ENCODE data around the gene SMIM21. TPM values are rescaled to one million over a fixed set of nuclear protein-coding genes. Genes with fewer than 3 reads are reported as not detected.

SMIM21 gene
- not detected for total RNA-seq

DNA sequence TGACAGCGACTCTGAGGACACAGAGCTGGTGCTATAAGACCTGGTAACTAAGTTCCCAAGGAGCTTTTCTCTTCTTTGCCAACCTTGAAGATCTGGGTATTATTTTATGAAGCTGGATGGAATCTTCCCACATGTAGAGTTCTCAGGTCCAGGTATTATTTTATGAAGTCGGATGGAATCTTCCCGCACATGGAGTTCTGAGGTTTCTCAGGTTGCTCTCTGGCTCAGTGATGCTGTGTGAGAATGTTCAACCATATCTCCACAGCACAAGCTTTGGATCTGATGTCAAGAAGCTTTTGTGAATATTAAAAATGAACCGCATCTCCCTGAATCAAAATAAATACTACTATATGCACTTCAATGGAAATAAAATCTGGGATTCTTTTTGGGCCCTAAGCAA is at the start of gene SMIM21:
SMIM21 (minus strand) TSS at position 101 of the 400 bp plus-strand sequence. CDS start 140 bp downstream, outside the sequence.
- no peak for DNase-seq (ENCODE audit: low spot score)

DNA sequence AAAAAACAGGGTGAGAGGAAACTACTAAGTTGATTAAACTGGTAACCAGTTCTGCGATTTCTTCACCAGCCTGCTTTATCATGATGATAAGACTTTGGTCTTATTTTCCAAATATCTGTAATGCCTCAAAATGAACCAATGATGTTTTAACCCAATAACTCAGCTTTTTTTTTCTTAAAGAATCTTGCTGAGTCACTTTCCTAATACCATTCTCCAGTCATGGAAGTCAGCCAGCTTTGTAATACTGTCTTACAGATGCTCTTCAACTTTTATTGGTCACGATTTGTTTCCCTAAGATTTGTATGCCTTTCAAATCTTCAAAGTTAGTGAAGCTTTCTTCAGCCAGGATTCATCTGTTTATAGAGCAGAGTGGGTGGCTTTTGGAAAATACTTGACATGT is 47.7 kb upstream of the SMIM21 start:
- no peak for DNase-seq (ENCODE audit: low spot score)

DNA sequence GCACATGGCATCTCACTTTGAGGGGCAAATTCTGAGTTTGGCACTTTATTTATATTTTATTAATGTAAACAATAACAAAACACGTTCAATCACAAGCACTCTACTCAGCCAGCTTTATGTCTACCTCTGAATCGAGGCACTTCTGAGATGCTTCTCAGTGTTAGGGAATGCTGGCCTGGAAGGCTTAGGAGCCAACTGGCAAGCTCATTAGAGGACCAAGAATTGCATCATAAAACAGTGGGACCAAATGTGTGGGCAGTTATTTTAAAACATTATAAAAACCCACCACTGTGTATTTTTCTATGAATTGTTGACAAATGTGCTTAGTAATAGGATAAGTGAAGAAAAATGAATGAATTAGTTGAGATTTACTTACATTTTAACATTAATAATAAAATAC is 46.8 kb upstream of the SMIM21 start:
- DNase-seq (ENCODE audit: low spot score) = no peak

DNA sequence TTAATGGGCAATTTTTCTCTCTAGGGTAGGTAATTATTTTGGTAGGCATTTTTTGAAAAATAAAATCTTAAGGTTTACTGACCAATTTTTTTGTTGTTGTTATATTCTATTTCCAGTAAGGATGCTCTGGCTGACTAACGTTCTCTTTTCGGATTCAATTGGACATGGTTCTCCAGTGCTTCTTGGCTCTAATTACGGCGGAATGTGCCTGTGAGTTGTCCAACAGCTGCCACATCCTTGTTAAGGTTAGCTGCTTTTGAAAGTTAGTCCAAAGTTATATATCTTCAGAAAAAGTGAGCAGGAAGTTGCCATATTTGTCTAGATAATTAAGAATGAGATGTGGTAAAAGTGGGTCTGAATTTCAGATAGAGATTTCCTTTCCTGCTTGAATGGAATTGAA is 45.8 kb upstream of the SMIM21 start:
- DNase-seq (ENCODE audit: low spot score) = no peak

DNA sequence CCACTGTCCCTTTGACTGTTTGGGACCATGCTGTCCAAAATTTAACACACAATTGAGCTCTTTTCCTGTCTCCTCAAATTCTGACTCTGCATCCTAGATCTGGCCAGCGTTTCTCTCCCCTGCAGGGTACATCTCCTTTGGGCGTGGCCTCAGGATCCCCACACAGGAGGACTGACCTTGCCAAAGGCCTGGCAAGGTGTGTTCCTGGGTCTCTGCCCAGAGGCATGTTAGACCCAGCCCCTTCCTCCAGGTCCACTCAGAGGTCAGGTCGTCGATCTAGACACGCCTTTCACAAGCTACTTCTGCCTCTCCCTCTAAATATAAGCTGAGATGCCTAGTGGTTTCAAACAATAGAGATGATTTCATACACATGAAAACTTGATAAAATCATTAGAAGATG is 45.4 kb upstream of the SMIM21 start:
- no peak for DNase-seq (ENCODE audit: low spot score)

DNA sequence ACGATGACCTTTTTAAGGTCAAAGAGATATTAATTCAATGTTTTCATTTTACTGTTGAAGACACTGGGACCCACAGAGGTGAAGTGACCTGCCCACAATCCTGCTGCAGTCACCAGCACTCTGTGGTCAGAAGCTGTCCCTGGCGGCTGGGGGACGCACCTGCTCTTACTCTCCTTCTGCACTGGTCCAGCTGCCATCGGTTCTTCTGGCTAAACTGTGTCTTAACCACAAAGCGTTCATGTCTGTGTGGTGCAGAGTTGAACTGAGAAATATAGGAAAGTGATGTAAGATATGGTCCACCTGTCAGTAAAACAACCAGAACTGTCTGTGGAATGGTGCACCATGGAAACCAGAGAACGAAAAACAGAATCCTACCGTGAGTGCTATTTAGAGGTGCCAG is 44.9 kb upstream of the SMIM21 start:
- DNase-seq (ENCODE audit: low spot score) = no peak

DNA sequence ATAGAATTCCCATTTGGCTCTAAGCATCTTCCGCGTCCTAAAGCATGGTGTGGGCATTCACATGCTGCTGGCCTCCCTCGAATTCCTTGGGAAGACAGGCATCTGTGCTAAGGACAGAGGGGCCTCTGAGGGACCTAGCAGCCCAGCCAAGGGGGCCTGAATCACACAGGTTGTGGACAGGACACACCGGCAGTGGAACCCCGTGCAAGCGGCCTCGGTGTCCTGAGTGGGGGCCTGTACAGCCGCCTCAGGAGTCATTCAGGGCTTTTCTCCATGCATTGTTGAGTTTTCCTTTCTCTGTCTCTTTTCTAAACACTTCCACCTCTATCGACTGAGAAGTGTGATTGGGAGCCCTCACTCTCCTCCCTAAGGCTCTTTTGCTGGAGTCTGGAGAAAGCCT is 44.3 kb upstream of the SMIM21 start:
- DNase-seq (ENCODE audit: low spot score) = no peak

DNA sequence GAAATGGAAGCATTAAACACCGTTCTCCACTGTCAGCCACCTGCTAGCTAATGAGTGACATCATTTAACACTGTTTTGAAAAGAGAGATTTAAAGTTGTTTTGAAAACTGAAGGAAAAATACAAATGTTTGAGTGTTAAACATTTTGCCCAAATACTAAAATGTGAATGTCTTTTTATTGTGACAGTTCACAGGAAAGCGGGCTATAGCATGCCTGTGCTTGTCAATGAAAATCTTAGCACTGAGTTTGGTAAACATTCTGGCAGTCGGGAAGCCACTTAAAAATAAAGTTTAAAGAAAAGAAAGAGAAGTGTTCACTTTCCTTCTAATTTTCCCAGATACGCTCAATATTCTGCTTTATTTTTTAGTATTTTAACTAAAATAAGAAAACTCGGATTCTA is 40.3 kb upstream of the SMIM21 start:
- DNase-seq (ENCODE audit: low spot score) = no peak

DNA sequence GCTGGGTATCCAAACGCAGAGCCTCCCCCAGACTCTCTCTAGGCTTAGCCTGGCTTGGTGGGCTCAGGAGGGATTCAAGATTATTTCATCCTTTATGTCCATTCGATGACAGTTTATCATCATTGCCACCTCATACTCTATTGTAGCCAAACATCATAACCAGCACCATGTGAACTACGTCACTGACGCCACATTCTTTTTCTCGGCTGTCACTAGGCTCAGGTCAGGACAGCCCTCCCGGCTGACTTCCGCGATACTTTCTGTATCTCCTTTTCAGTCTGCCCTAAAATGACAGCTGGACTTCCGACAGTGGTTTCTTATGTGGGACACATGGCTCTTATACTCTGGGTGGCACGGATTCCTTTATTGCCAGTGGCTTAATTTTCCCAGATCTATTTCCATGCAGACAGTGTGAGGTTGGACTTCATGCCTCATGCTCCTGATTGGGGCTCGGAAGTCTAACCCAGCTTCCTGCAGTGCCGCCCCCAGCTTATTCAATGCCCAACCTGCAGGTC is 39.8 kb upstream of the SMIM21 start:
- DNase-seq (ENCODE audit: low spot score) = no peak

DNA sequence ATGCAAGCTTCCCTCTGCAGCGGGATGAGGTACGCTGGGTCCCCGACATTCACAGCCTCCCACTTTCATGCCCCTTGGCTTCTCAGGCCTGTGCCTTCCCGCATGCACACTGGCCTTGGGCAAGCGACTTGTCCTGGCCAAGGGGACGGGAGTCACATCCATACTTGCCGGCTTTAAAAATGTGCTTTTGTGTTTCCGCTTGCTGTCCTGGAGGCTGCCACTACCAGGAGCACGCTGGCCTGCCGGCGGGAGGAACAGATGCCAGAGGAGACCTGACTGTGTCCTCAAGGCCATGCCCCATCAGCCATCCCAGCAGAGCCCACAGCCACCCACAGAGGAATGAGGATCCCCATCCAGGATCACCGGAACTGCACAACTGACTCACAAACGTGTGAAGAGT is 36.9 kb upstream of the SMIM21 start:
- DNase-seq (ENCODE audit: low spot score) = no peak

DNA sequence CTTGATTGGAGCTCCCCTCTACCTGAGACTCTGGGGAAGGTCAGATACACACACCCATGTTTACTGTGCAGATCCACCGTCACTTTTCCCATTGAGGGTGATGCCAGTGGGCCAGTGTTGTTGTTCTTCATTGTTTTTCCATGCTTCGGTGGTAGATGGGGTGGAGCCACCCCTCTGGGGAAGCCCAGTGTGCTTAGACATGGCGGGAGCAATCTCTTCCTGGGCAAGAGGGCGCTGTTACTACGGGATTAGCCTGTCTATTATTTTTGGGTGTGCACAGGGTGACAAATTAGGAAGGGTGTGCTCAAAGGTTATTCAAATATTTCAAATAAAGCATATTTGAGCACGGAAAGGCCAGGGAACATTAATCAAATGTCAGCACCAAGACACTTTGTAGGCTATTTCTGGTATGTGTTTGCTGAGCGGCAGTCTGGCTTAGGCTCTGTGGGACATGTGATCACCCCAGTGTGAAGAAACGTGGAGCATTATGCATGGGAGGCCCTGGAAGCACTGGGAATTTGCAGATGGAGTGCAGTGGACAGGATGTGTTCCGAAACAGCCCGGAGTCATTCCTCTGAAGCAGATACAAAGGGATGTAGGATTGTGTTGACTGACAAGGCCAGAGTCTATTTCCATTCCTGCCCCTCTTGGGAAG is 34.8 kb upstream of the SMIM21 start:
- DNase-seq (ENCODE audit: low spot score) = no peak

DNA sequence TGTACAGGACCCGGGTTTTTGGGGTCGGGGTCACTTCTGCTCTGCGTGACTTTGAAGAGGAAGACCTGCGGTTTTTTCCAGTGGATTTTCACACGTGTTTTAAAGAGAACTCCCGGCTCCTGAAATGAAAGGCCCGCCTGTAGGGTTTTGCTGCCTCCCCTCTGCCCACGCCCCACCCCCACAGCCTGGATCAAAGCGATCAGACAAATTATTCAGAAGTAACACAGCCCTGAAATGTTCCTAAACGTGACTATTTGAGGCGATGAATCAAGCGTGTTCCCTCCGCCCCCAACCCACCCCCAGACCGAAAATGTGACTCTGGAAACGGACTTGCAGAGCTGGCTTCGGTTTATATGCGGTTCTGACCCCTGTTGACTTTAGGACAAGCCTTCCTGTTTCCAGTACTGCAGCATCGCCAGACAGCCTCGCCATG is 28.7 kb upstream of the SMIM21 start:
- no peak for DNase-seq (ENCODE audit: low spot score)

DNA sequence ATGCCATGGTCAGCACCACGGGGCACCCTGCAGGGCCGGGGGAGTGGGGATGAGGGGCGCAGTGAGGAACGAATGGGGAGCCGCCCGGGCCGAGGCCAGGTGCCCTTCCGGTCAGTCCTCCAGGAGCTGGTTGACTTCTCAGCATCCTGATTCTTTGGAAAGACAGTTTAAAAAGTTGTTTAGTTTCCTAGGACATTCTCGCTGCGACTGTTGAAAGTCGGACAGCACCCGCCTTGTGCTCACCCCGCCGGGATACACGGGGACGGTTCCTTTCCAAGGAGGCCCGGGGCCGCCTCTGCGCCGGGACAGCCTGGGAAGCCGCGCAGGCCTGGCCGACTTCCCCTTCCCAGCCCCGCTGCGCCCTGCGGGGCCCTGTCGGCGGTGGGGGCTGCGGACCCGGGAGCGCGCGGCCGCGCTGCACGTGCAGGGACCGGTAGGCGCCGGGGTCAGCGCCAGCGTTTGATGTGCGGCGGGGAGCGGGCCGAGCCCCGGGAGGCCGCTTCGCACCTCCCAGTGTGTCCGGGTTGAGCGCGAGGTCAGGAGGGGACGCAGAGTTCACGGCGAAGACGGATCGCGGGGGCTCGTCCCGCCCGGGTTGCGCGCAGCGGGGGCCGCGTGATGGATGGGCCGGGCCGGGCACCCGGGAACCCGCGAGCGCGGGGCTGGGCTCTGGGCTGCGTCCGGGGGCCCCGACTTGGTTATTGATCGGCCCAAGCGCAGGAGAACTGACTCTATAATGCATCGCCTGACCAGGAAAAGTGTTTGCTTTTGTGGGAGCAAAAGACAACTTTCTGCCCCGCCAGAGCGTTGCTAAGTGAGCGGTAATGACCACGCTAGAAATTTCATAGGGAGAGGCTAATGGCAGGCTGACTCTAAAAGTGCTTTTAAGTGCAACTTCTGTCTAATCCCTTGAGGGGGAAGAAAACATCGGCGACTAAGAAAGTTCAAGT is 28.0 kb upstream of the SMIM21 start:
- no peak for DNase-seq (ENCODE audit: low spot score)

DNA sequence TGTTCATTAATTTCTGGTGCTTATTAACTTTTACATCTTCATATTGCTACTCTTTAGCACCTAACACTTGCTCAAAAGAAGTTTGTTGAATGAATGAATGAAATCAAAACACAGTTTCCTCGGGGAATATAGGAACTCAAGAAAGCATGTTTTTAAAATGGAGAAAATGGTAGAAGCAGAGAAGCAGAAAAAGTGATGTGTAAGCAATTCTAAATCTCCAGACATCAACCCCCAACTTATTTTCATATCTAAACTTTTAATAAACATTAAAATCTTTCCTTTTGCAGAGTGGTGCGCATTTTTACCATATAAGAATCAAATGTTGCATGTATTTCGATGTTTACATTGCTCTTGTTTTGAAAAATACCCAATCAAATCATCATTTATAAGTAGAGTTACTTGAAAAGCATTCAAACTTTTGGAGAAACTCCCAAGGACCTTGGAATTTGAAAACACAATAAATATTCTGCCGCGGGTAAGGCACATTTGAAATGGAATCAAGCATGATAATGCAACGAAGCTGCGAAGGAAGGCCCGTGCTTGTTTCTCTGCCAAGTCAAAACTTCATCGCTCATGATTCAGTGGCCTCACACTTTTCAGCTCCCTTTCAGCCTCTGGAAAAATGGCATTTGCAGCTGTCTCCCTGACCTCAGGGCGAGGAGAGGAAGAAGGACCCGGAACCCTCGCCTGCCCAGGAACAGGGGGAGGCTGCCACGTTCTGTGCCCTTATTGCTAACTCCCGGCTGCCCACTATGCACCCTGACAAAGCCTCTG is 26.7 kb upstream of the SMIM21 start:
- DNase-seq (ENCODE audit: low spot score) = no peak

DNA sequence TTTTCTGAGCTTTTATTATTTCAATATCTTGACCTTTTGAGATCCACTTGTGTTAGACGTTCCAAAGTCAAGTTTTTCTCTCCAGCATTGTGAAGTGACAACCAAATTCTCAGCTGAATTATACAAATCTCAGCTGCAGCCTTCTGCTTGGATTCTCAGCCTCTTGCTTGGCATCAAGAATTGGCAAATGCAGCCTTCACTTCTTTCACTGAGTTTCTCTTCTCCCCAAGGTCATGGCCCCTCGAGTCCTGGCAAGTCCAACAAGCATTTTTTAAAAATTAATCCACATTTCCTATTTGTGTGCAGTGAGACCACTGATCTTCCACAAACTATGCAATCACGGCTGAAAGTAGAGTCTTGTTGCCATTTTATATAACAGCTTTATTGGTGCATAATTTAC is 23.4 kb upstream of the SMIM21 start:
- no peak for DNase-seq (ENCODE audit: low spot score)

DNA sequence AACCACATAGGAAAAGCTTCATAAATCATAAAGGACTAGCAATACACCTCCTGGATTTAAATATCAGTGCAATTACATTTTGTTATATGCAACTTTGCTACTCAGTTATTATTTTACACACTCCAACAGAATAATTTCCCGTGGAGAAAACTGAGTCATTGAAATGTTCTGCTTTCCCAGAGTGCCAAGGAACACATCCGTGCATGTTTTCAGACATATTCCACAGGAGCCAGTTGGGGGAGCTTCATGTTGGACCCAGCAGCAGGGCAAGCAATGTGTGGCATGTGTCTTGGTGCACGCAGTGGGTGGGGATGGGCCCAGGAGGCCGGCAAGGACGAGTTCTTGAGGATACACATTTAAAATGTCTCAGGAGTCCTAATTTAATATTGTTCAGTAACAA is 14.4 kb upstream of the SMIM21 start:
- no peak for DNase-seq (ENCODE audit: low spot score)

DNA sequence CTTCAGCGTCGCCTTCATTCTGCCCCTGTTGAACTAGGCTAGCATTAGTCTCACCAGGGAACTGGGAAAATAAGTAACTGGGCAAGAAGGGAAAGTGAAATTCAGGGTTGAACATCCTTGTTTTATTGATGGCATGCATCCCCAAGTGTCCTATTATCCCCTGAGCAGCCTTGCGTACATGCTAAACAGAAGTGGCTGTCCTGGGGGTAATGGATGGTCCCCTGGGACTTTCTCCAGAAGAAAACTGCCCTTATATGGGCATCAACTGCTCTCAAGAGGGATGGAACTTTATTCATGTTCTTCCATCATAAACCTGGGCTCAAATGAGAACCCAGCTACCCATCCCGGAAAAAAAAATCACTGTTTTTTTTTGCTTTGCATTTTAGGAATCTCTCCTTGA is 11.8 kb upstream of the SMIM21 start:
- no peak for DNase-seq (ENCODE audit: low spot score)

DNA sequence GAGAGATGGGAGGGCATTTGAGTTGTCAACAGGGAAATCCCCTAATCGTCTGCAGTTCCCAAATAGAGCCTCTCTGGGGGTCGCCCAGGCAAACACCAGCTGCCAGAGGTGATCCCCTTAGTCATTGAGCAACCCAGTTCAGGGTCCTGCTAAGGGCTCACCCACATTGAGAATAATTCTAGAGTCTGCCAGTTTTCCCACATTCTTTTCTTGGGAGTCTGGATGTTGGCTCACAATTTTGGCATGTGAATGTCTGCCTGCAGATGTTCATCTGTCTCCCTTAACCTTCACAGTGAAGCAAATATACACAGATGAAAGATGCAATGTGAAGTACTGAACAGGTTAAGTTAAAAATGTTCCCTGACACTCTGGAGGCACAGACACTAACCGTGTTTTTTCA is 11.4 kb upstream of the SMIM21 start:
- no peak for DNase-seq (ENCODE audit: low spot score)

DNA sequence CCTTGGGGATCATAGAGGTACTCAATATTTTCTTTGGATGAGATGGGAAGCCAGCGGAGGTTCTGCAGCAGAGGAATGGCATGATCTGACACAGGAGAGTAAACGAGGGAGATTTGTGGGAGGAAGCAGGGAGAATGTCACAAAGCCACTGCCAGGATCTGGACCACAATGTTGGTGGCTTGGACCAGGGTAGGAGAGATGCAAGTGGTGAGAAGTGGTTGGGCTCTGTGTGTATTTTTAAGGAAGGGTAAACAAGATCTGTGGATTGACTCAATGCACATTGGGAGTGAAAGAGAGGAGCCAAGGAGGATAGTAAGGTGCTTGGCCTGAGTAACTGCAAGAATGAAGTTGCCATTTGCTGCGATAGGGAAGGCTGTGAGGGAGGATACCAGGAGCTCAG is 10.5 kb upstream of the SMIM21 start:
- no peak for DNase-seq (ENCODE audit: low spot score)

DNA sequence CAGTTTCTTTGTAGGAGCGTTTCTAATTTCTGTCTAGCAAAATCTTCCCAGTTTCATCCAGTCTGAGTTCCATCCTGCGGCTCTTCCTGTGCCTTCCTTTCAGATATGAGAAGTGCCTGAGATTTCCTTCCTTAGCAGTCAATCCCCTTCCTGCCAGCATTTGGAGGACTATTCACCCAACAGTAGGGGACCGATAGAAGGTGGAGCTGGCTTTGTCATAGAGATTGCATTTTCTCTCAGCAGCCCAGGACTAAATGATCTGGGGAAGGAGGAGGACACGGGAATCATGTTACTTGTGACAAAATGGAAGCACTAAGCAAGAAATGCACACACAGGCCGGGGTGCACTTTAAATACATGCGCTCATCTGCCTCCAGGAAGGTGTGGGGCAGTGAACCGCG is 5.6 kb upstream of the SMIM21 start:
- no peak for DNase-seq (ENCODE audit: low spot score)

DNA sequence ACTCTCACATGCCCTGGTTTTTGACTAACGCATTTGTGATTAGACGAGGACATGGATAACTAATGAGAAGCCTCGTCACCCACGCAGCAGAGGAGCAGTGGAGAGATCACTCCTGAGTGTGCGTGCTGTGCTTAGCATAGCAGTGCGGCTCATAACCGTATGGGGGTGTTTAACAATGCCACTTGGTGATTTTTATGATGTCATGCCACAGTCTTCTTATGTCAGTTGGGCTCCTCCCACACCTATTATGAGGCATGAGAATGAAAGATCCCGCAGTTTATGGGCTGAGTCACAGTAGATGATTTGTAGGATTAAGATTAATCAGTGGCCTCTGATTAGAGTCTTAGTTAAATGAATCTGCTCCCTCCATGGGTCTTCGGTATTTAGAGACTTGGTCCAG is 2.5 kb upstream of the SMIM21 start:
- no peak for DNase-seq (ENCODE audit: low spot score)

DNA sequence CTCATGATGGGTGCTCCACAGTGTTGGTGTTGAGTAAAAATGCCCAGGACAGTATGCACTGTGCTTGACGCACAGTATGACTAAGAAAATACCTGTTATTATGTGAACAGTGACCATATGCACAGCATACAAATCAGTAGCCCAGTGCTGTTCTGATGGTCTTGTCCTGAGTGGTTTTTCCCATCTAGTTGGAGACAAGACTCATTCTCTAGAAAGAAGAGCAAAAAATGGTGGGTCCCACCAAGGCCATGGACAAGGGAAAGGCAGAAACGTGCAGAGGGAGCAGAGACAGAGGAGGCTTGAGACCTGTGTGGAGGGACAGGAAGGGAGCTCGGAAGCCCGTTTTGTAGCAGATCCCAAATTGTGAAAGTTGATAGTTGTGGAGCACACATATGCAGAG is 987 bp upstream of the SMIM21 start:
- no peak for DNase-seq (ENCODE audit: low spot score)

Data from ureter (tissue), 1 donor.